Thyroid gland (tissue), 4 donors: ENCODE data around the gene GPR137B. TPM values are rescaled to one million over a fixed set of nuclear protein-coding genes. Genes with fewer than 3 reads are reported as not detected.

Experiments
- DNase-seq, 2 donors: peaks; one replicate each; pipeline ENCODE4 v3.0.0-alpha.2; 2019
- H3K27ac ChIP-seq, 3 donors: fragments of 200-600 bp; sonication (generic); 1 replicate in 2 of 3; 2 replicates in 1 of 3; pipeline ENCODE4 v1.5.1; 2016 to 2019; ENCODE audit warnings: mild to moderate bottlenecking in 1 of 3, moderate library complexity in 1 of 3
- H3K27me3 ChIP-seq: fragments of 200-600 bp; sonication (generic); one replicate; pipeline ENCODE4 v1.5.1; 2019
- H3K36me3 ChIP-seq, 2 donors: fragments of 200-600 bp; sonication (generic); one replicate each; pipeline ENCODE4 v1.5.1; 2016 to 2019
- H3K4me1 ChIP-seq, 2 donors: fragments of 200-600 bp; sonication (generic); one replicate each; pipeline ENCODE4 v1.5.1; 2017 to 2019
- H3K4me3 ChIP-seq, 3 donors: fragments of 200-600 bp; sonication (generic); replicated peaks in 1 of 3; 1 replicate in 2 of 3; 2 replicates in 1 of 3; pipeline ENCODE4 v1.5.1; 2016; ENCODE audit warnings: mild to moderate bottlenecking in 1 of 3
- H3K9me3 ChIP-seq: fragments of 200-600 bp; sonication (generic); one replicate; pipeline ENCODE4 v1.5.1; 2017
- CTCF ChIP-seq, 6 experiments: fragments of 200-600 bp in 3 of 6; fragments of 450-650 bp in 3 of 6; sonication (generic) in 3 of 6; IDR thresholded peaks; one replicate each; pipeline ENCODE4 v1.5.1; 2016 to 2019; ENCODE audit warnings: antibody characterized with exemption in 6 of 6, mild to moderate bottlenecking in 2 of 6, inconsistent platforms in 1 of 6, moderate library complexity in 1 of 6
- POLR2A ChIP-seq, 2 donors: fragments of 450-650 bp; IDR thresholded peaks; one replicate each; pipeline ENCODE4 v1.6.1; 2017; ENCODE audit warnings: antibody characterized with exemption in 2 of 2, mild to moderate bottlenecking in 2 of 2, moderate library complexity in 1 of 2
- WGBS, 2 donors: methylation state at CpG; one replicate each; pipeline ENCODE4 v1.1.5; 2017; 5-methylcytosine and 5-hydroxymethylcytosine counted together
- intact Hi-C: fragments of 100-400 bp; cut with DNase I; formaldehyde crosslinking; loops from one replicate; pipeline ENCODE4 v1.15.1; 2023
- total RNA-seq, 4 donors: library from RNA; depleted of rRNA; stranded (reverse); fragments of >200 nt; gene quantifications; one replicate each; pipeline ENCODE4 v1.2.3, GENCODE V29; 2016

Gene GPR137B
- total RNA-seq, 4 donors from 2014 or later: 15.1 to 30.0 (median 15.6) TPM

- Histone ChIP-seq H3K4me3 (no peak overlapping the region), H3K4me1 (no peaks in the 10 kb centered on the region), H3K36me3 (no peaks in the 10 kb centered on the region), H3K27me3 (no peaks in the 10 kb centered on the region), H3K9me3 (no peaks in the 10 kb centered on the region), H3K27ac (no peak overlapping the region)
- 60 to 78% methylated on average over 12 of the region's 12 CpGs for WGBS, 2 donors
- TF ChIP-seq CTCF (IDR thresholded peaks at IDR 0.05): no peak
- TF ChIP-seq POLR2A (IDR thresholded peaks at IDR 0.05): no peak
- intact Hi-C loops: no loop called here
- no peak for DNase-seq
Measured at GRCh38 chr1:236099355-236099974, 42.9 kb upstream of the GPR137B start.

GRCh38 chr1:236100799-236101198, 41.5 kb upstream of the GPR137B start:
- Histone ChIP-seq H3K4me3 (no peak overlapping the region), H3K9me3 (no peaks in the 10 kb centered on the region), H3K27ac (no peak overlapping the region), H3K36me3 (no peaks in the 10 kb centered on the region), H3K4me1 (no peaks in the 10 kb centered on the region), H3K27me3 (no peaks in the 10 kb centered on the region)
- no peak for TF ChIP-seq POLR2A (IDR thresholded peaks at IDR 0.05)
- TF ChIP-seq CTCF (IDR thresholded peaks at IDR 0.05): no peak
- no peak for DNase-seq
- intact Hi-C loops: loop anchor here (5.0 to 10.0 kb wide), 3 partner anchors 392 to 1464 kb away; partner anchors contain the start of gene LGALS8
- WGBS, 2 donors: 90 to 94% methylated on average over 15 of the region's 15 CpGs

GRCh38 chr1:236101233-236102200, 40.8 kb upstream of the GPR137B start:
- WGBS, 2 donors: 85 to 88% methylated on average over 10 of the region's 10 CpGs
- intact Hi-C loops: loop anchor here (5.0 to 10.0 kb wide), 3 partner anchors 391 to 1463 kb away; partner anchors contain the start of gene LGALS8

GRCh38 chr1:236102611-236103010, 39.7 kb upstream of the GPR137B start:
- H3K4me1 ChIP-seq: no peaks in the 10 kb centered on the region
- no peaks in the 10 kb centered on the region for H3K27me3 ChIP-seq
- H3K36me3 ChIP-seq: no peaks in the 10 kb centered on the region
- no peak overlapping the region for H3K4me3 ChIP-seq
- H3K9me3 ChIP-seq: no peaks in the 10 kb centered on the region
- 72 to 83% methylated on average over 6 to 11 of the region's 11 CpGs for whole genome bisulfite sequencing, 2 donors
- DNase-seq: no peak
- H3K27ac ChIP-seq: no peak overlapping the region
- intact Hi-C loops: loop anchor here (5.0 to 10.0 kb wide), 3 partner anchors 390 to 1462 kb away; partner anchors contain the start of gene LGALS8
- TF ChIP-seq POLR2A (IDR thresholded peaks at IDR 0.05) (no peak), CTCF (IDR thresholded peaks at IDR 0.05) (no peak)

More at GRCh38 chr1:236101233-236102200, 40.8 kb upstream of the GPR137B start:
- Histone ChIP-seq H3K27ac (no peak overlapping the region), H3K4me1 (no peaks in the 10 kb centered on the region), H3K4me3 (no peak overlapping the region), H3K27me3 (no peaks in the 10 kb centered on the region), H3K36me3 (no peaks in the 10 kb centered on the region), H3K9me3 (no peaks in the 10 kb centered on the region)
- TF ChIP-seq POLR2A (IDR thresholded peaks at IDR 0.05): no peak
- no peak for DNase-seq

GRCh38 chr1:236103059-236103458, 39.3 kb upstream of the GPR137B start:
- H3K27me3 ChIP-seq: no peaks in the 10 kb centered on the region
- no peaks in the 10 kb centered on the region for H3K4me1 ChIP-seq
- no peaks in the 10 kb centered on the region for H3K36me3 ChIP-seq
- no peak for DNase-seq
- no peak overlapping the region for H3K27ac ChIP-seq
- H3K4me3 ChIP-seq: no peak overlapping the region
- TF ChIP-seq CTCF (IDR thresholded peaks at IDR 0.05) (no peak), POLR2A (IDR thresholded peaks at IDR 0.05) (no peak)
- H3K9me3 ChIP-seq: no peaks in the 10 kb centered on the region
- intact Hi-C loops: loop anchor here (5.0 to 10.0 kb wide), 3 partner anchors 389 to 1462 kb away; partner anchors contain the start of gene LGALS8
- 15 to 27% methylated on average over 7 of the region's 7 CpGs for WGBS, 2 donors
